Amniotic stem cell (primary cell): ENCODE results near the gene MEIS1.
"Not testable (repeated sequence)": the region's sequence is repeated elsewhere in the genome, so short reads cannot be mapped to it uniquely, and the experiment has no call there.

ENCODE experiments used
- DNase-seq: peaks from one replicate; lab custom pipeline; 2025; lab: John Stamatoyannopoulos, UW

Gene MEIS1

DNA sequence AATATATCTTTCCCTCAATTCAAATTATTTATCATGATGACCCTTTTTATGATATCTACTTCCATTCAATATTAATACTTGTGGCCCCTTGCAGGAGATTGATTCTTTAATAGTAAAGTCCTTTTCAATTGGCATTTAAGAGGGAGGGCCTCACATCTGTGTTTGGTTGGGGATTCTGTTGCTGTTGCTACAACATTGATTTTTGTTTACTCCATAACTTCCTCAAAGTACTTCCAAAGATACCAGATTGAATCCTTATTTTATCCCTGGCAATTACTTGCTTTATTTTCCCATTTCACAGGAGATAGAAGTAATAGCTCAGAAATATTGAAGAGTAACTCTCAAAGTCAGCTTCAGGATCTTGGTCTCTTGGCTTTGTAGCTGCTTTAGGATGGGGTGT lies 32.8 kb downstream of the MEIS1 start:
- DNase-seq = no peak

GRCh38 chr2:66469214-66469902 lies 34.4 kb downstream of the MEIS1 start:
- no peak for DNase-seq

GRCh38 chr2:66470199-66470598 lies 35.3 kb downstream of the MEIS1 start:
- DNase-seq = no peak

DNA sequence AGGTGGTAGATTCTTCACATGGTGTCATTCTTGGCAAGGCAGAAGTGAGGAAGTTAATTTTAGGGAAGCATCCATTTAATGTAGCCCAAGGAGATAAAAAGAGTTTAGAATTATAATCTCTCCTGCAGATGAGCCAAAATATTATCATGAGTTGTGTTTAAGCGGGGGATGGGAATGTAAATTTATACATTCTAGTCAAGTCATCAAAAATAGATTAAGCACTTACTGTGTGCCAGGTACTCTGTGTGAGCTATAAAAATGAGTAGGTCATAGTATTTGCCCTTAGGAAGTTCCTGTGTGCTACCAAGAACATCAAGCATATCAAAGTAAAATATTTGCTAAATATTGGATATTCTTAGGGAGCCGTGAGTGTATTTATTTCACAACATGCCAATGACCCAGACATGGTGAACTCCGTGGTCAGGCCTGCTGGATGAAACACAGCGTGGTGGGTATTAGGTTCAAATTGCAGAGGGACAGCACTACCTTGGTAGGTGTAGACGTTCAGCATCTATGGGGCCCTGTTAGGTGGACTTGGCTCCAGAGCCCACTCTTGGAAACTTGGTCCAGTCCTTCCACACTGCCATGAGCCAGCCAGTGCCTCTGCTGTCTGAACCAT lies 37.4 kb downstream of the MEIS1 start:
- DNase-seq = no peak

GRCh38 chr2:66477135-66477842 lies 42.4 kb downstream of the MEIS1 start:
- DNase-seq = no peak

DNA sequence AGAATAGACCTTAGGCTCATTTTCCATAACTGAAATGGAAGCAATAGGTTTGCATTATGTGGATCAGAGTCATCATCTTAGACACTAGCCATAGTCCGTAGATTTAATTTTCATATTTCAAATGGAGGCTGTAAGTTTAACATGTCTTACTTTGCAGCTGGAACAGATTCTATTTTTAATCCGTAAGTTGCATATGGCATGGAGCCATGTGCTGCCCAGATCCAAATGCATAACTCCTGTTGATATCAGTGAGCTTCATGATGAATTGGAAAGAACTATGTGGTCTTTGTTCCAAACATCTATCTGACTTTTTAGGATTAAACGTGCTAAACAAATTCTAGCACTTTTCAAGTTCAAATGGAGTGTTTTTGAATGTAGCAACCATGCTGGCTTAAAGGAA lies 43.4 kb downstream of the MEIS1 start:
- DNase-seq = no peak

DNA sequence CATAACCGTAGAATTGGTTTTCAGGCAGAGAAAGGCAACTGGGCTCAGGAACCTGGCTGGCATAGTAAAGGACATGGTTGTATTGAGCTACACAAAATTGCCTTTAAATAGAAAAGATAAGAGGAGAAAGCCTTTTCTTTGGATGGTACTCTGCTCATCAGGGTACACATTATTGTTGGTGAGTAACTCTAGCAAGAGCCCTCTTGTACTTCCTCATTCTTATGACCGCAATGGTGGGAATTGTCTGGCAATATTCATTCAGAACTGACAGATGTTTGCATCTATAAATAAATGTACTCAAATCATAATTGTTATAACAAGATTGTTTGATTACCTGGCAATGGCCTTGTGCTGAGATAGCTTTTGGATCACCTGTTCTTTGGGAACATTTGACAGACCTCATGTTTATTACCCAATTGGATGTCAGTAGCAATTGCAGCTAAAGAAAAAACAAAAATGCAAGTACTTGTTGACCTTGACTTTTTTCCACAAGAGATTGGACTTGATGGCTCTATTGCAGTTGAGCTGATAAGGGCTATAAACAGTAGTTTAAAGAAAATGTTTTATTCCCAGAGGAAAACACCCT lies 43.9 kb downstream of the MEIS1 start:
- DNase-seq = no peak

DNA sequence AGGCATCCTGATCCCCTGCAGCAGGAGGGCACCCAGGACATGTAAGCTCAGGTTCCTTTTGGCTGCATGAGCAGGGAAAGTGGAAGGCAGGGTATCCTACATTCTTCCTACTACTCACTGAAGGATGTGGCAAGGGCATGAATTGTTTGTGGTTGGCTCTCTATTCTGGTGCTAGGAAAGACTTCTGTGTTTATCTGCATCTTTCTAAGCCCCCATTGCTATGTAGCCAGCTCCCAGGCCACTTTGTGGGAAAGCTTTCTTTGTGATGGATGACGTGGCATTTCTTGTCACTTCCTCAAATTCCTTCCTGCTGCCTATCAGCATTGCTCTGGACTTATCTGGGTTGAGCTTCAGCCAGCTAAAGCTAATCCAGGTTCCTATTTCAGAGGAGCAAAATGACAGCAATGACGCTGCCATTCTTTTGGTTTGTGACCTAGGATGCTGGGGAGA lies 46.2 kb downstream of the MEIS1 start:
- DNase-seq = no peak

DNA sequence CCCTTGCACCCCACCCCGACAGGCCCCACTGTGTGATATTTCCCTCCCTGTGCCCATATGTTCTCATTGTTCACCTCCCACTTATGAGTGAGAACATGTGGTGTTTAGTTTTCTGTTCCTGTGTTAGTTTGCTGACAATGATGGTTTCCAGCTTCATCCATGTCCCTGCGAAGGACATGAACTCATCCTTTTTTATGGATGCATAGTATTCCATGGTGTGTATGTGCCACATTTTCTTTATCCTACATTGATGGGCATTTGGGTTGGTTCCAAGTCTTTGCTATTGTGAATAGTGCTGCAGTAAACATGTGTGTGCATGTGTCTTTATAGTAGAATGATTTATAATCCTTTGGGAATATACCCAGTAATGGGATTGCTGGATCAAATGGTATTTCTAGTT lies 50.3 kb downstream of the MEIS1 start:
- DNase-seq = not testable (repeated sequence)

- no peak for DNase-seq
These were observed 54.0 kb downstream of the MEIS1 start for GRCh38 chr2:66488946-66489345.

- no peak for DNase-seq
These were observed 54.5 kb downstream of the MEIS1 start for GRCh38 chr2:66489436-66489835.

- DNase-seq = no peak
These were observed 55.7 kb downstream of the MEIS1 start for GRCh38 chr2:66490588-66491001.

GRCh38 chr2:66494708-66495107 lies 59.8 kb downstream of the MEIS1 start:
- DNase-seq = no peak

DNA sequence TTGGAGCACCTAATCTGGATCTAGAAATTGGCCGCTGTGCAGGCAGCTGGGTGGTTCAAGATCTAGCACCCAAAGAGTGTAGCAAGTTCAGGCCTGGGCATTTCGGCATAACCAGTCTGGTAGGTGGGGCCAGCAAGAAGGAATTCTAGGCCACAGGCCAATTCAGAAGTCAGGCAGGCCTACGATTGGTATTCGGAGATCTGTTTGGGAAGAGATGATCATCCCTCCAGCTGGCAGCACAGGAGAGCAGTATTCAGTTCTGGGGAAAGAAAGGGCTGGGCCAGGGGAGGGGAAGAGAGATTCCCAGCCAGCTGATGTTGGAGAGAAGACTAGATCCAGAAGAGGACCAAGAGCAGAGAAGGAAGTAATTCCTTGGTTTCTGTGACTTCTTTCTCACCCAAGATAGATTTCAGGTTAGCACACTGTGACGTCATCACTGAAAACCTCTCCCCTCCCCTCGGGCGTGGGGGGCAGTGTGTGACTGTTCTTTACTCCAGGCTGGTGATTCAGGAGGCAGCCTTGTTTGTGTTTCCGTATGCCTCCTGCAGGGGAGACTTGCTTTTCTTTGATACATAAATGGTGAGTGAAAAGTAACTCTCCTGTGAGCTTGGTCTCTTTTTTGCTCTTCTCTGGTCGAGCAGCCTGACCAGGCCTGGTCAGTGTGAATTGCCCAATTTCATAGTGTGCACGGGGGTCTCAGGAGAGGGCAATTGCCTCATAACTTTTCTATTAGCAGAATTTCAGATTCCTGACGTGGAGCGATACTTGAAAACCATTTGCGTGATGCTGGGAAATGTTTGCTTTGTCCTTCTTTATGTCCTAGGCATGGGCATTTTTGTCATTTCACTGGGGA lies 61.1 kb downstream of the MEIS1 start:
- DNase-seq = peak; percentile 28

DNA sequence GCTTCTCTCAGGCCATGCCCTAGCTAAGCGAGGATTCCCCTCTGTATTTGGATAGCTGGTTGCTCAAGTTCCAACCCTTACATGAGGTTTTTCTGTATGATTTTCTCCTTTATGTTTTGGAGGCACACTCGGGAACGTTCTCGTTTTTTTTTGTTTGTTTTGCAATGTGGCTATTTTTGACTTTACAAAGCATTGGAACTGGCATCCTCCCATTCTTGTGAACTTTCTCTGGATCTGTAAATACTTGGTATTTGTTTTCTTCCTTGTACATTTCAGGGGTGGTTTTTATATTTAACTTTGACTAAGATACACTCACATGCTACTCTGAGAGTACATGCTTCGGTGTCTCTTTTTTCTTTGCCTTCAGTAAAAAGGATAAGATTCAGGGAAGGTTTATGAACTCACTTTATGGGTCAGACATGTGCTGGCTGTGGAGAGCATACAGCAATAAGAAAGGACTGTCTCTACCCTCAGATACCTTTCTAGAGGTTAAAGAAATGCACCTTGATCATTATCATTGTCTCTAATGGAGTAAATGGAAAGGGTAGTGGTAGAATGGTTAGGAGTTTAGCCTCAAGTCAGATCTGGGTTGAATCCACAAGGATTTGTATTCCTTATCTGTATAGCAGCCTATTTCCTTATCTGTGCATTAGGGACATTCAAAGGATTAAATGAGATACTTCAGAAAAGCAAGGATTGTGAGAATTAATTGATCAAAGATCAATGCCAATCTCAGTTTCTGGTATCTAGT lies 61.9 kb downstream of the MEIS1 start:
- no peak for DNase-seq

GRCh38 chr2:66497431-66498288 lies 62.7 kb downstream of the MEIS1 start:
- no peak for DNase-seq

GRCh38 chr2:66498289-66498975 lies 63.5 kb downstream of the MEIS1 start:
- no peak for DNase-seq

GRCh38 chr2:66501267-66501666 lies 66.3 kb downstream of the MEIS1 start:
- DNase-seq = no peak

DNA sequence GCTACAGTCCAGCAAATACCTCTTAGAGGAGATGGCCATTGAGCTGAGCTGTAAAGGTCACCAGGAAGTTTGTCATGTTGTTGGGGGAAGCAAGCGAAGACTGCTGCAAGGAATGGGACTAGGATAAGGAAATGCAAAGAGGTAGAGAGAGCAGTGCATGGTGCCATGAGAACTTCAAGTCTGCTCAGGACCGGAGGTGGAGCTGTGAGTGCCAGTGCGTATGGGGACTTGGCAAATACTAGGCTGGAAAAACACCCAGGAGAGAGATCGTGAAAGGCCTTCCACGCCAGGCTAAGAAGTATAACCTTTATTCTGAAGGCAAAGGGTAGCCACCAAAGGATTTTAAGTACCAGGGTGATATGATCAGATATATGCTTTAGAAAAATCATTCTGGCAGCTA lies 71.3 kb downstream of the MEIS1 start:
- DNase-seq = no peak
